Measurements from ENCODE around the gene KRTAP4-7.
"Not testable (repeated sequence)": the region's sequence is repeated elsewhere in the genome, so short reads cannot be mapped to it uniquely, and the experiment has no call there.

The KRTAP4-7 gene

DNA sequence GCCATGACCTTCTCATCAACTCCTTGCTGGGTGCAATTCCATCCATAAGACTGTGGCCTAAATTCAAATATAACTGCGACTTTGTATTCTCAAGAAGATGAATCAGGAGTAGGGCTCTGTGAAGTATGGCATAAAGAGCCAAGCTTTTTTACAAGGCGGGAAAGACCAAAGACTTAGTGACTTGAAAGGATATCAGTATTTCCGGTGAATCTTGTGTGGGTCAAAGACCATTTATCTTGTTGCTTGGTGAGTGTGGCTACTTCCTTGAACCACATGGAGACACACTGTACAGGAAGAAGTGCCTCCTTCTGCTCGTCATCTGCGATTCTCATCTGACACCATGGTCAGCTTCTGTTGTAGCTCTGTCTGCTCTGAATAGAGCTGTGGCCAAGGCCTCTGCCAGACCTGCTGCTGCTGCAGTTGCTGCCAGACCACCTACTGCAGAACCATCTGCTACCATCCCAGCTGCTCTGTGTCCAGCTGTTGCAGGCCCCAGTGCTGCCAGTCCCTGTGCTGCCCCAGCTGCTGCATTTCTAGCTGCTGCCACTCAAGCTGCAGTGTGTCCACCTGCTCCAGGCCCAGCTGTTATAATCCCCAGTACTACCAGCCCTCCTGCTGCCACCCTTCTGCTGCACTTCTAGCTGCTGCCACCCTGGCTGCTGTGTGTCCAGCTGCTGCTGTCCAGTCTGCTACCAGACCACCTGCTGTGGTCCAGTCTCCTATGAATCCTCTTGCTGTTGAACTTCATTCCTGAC is 12.2 kb upstream of the KRTAP4-7 start:
- no peak for DNase-seq (ENCODE audit: extremely low spot score)
- TF ChIP-seq, protein P1, sequence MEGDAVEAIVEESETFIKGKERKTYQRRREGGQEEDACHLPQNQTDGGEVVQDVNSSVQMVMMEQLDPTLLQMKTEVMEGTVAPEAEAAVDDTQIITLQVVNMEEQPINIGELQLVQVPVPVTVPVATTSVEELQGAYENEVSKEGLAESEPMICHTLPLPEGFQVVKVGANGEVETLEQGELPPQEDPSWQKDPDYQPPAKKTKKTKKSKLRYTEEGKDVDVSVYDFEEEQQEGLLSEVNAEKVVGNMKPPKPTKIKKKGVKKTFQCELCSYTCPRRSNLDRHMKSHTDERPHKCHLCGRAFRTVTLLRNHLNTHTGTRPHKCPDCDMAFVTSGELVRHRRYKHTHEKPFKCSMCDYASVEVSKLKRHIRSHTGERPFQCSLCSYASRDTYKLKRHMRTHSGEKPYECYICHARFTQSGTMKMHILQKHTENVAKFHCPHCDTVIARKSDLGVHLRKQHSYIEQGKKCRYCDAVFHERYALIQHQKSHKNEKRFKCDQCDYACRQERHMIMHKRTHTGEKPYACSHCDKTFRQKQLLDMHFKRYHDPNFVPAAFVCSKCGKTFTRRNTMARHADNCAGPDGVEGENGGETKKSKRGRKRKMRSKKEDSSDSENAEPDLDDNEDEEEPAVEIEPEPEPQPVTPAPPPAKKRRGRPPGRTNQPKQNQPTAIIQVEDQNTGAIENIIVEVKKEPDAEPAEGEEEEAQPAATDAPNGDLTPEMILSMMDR (IDR thresholded peaks at IDR 0.05; ENCODE audit: control extremely low read depth, extremely low read depth, low read depth, missing control alignments), result no peak
- ChIA-PET POLR2A (no interaction called here), CTCF (interaction anchor here (0.8 kb wide), 1 partner anchor 23 kb away, joined by 3 read pairs; no protein-coding TSS in a partner anchor)

DNA sequence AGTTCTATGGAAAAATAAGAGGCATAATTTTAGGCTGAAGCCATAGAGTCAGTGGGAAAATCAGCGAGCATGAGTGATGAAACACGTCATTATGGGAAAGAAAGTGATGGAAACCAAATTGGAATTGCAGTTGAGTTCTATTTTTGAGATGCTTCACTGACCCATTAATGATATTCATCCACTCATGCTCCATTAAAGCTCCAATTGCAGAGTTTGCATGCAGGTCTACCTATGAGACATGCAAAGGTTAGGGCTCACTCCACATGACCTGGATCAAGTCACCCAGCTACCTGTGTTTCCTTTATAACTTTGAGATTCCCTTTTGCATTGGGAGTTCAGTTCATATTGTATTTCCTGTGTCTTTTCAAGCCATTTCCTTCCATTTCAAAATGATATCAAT is 10.3 kb upstream of the KRTAP4-7 start:
- ChIA-PET POLR2A (no interaction called here), CTCF (no interaction called here)
- no peak for DNase-seq (ENCODE audit: extremely low spot score)
- TF ChIP-seq, protein P1 (IDR thresholded peaks at IDR 0.05; ENCODE audit: control extremely low read depth, extremely low read depth, low read depth, missing control alignments), result no peak

DNA sequence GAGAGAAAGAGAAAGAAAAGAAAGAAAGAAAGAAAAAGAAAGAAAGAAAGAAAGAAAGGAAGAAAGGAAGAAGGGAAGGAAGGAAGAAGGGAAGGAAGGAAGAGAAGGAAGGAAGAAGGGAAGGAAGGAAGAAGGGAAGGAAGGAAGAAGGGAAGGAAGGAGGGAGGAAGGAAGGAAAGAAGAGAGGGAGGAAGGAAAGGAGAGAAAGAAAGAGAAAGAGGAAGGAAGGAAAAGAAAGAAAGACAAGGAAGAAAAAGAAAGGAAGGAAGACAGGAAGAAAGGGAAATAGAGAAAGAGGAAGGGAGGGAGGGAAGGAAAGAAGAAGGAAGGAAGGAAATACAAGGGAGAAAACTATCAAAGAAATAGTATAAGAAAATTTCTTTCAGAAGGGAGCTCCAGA is 7.2 kb upstream of the KRTAP4-7 start:
- CTCF ChIA-PET, result no interaction called here
- TF ChIP-seq, protein P1 (IDR thresholded peaks at IDR 0.05; ENCODE audit: control extremely low read depth, extremely low read depth, low read depth, missing control alignments), result no peak
- POLR2A ChIA-PET, result no interaction called here
- DNase-seq (ENCODE audit: extremely low spot score), result no peak

DNA sequence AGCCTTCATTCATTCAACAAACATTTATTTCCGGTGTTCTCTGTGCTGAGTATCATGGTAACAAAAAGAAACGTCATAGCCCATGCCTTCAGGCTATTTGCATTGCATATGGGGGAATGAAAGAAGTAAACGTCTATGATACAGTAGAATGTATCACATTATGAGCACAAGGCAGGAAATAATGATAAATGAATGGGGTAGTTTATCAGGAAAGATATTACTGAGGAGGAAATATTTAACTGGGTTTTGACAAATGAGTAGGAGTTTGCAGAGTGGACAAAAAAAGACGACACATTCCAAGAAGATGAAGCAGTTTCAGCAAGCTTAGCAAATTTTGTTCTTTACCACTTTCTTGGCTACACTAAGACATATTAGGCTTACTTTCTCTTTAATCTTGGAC is 1.3 kb upstream of the KRTAP4-7 start:
- CTCF ChIA-PET, result no interaction called here
- DNase-seq (ENCODE audit: extremely low spot score), result no peak
- POLR2A ChIA-PET, result no interaction called here
- TF ChIP-seq, protein P1 (IDR thresholded peaks at IDR 0.05; ENCODE audit: control extremely low read depth, extremely low read depth, low read depth, missing control alignments), result no peak

DNA sequence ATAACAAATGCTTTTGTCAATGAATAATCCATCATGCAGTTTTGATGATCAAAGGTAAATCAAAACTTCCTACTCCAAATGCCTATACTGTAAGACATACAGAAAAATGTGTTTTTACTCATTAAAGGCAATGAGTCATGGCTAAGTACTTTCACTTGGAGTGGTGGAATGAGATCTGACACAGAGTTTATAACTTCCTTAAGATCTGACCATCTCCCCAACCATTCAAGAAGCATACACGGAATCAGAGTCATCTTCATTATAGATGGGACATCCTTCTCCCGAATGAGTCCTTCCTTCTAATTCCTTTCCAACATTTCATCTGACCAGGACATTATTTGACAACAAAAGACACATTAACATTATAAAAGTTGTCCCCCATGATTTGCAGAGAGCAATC is 523 bp upstream of the KRTAP4-7 start:
- DNase-seq (ENCODE audit: extremely low spot score); POLR2A ChIA-PET: not testable (repeated sequence)

DNA sequence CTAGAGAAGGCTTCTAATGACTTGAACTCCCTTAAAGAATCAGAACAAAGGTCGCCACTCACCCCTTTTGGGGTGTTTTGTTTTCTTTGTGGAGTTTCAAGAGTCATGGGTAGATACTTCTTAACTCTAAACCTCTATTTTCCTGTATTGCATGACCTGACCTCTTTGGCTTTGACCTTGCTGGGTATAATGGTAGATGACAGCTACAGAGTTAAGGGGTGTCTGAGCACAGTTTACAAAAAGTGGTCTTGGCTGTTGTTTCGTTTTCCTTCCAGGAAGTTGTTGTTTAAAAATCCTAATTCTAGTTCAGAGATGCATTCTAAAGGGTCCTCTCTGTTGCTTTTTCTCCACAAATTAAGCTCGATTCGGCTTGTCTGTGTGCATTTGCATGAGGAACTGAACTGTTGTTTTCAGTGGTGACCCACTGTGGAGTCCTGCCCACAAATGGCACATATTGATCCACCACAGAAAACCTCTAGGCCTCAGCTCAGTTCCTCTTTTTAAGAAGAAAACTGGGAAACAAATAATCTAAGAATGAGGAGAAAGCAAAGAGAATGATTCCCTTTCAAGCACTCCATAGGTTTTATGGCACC is 4.9 kb downstream of the KRTAP4-7 start:
- POLR2A ChIA-PET; DNase-seq (ENCODE audit: extremely low spot score); CTCF ChIA-PET: not testable (repeated sequence)

More for the DNA sequence above, 523 bp upstream of the KRTAP4-7 start:
- CTCF ChIA-PET, result not testable (repeated sequence)

DNA sequence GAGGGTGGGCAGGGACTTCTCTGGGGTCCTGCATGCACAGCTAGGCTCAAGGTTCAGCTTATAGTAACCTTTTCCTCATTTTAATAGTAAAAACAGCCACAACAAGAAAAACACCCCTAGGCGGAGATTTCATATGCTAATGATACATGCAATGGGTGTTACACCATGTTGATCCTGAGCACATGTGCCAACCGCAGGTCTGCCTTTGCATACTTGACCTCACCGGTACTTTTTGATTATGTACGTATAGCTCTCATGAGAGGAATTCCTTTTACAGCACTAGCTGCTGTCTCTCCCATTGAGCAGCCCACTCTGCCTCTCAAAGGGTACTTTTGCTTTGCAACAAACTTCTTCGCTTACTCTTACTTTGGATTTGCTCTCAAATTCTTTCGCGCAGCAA is 12.1 kb downstream of the KRTAP4-7 start:
- ChIA-PET CTCF (no interaction called here), POLR2A (no interaction called here)
- TF ChIP-seq, protein P1 (IDR thresholded peaks at IDR 0.05; ENCODE audit: control extremely low read depth, extremely low read depth, low read depth, missing control alignments), result no peak
- DNase-seq (ENCODE audit: extremely low spot score), result no peak

Data from GM10248 (cell line).